Sigmoid colon (tissue), 7 donors: Measurements from ENCODE around the gene PLG. TPM values are rescaled to one million over a fixed set of nuclear protein-coding genes. Genes with fewer than 3 reads are reported as not detected.
"Not testable (repeated sequence)": the region's sequence is repeated elsewhere in the genome, so short reads cannot be mapped to it uniquely, and the experiment has no call there.

ENCODE experiments used
- DNase-seq: peaks from one replicate; pipeline ENCODE4 v3.0.0-alpha.2; 2019
- H3K27ac ChIP-seq, 4 donors: fragments of 200-600 bp; sonication (generic); one replicate each; pipeline ENCODE4 v1.5.1; 2016 to 2019; ENCODE audit warnings: mild to moderate bottlenecking in 1 of 4
- H3K27me3 ChIP-seq, 3 donors: fragments of 200-600 bp; sonication (generic); one replicate each; pipeline ENCODE4 v1.5.1; 2019; ENCODE audit warnings: mild to moderate bottlenecking in 1 of 3
- H3K36me3 ChIP-seq, 4 donors: fragments of 200-600 bp; sonication (generic); one replicate each; pipeline ENCODE4 v1.5.1; 2016 to 2019
- H3K4me1 ChIP-seq, 4 donors: fragments of 200-600 bp; sonication (generic); one replicate each; pipeline ENCODE4 v1.5.1; 2017 to 2019
- H3K4me3 ChIP-seq, 4 donors: fragments of 200-600 bp; sonication (generic); one replicate each; pipeline ENCODE4 v1.5.1; 2017 to 2019; ENCODE audit warnings: mild to moderate bottlenecking in 2 of 4, moderate library complexity in 1 of 4
- H3K9me3 ChIP-seq, 4 donors: fragments of 200-600 bp in 3 of 4; sonication (generic) in 3 of 4; one replicate each; pipeline versions ENCODE4 v1.5.1 to v1.6.1; 2013 to 2019
- CTCF ChIP-seq, 4 experiments: fragments of 450-650 bp in 3 of 4; fragments of 200-600 bp in 1 of 4; IDR thresholded peaks; one replicate each; pipeline ENCODE4 v1.5.1; 2016 to 2019; ENCODE audit warnings: antibody characterized with exemption in 4 of 4, mild to moderate bottlenecking in 3 of 4, moderate library complexity in 2 of 4
- EP300 ChIP-seq, 4 donors: sonication (generic); formaldehyde crosslinking; IDR thresholded peaks; one replicate each; pipeline ENCODE4 v1.6.1; 2017; ENCODE audit warnings: antibody characterized with exemption in 4 of 4
- POLR2A ChIP-seq, 2 donors: fragments of 450-650 bp; IDR thresholded peaks; one replicate each; pipeline ENCODE4 v1.6.1; 2016; ENCODE audit warnings: antibody characterized with exemption in 2 of 2, mild to moderate bottlenecking in 2 of 2, moderate library complexity in 2 of 2
- POLR2AphosphoS5 ChIP-seq, 4 donors: sonication (generic); formaldehyde crosslinking; IDR thresholded peaks; one replicate each; pipeline ENCODE4 v1.6.1; 2017; ENCODE audit warnings: antibody characterized with exemption in 4 of 4
- WGBS, 2 donors: extraction: QIAGEN DNeasy Blood & Tissue Kit; methylation state at CpG; one replicate each; pipeline ENCODE4 v1.1.7; 2013; 5-methylcytosine and 5-hydroxymethylcytosine counted together
- intact Hi-C: fragments of 100-400 bp; cut with DNase I; formaldehyde crosslinking; loops from one replicate; pipeline ENCODE4 v1.15.1; 2023
- polyA plus RNA-seq, 3 donors: library from polyadenylated mRNA; stranded (reverse); fragments of 200-250 nt; gene quantifications; one replicate each; pipeline ENCODE4 v1.2.3, GENCODE V29; 2013
- total RNA-seq, 4 donors: library from RNA; depleted of rRNA; stranded (reverse); fragments of >200 nt; gene quantifications; one replicate each; pipeline ENCODE4 v1.1.0, GENCODE V29; 2016
- donor health status: healthy with polysubstance abuse.
- donor health status: Bipolar disorder and iron deficiency.
- donor health status: healthy.

PLG gene
- total and polyA plus RNA-seq, 7 donors = 0.04 TPM; not detected in 6

GRCh38 chr6:160750276-160750689, 48.2 kb downstream of the PLG start:
- TF ChIP-seq EP300 (IDR thresholded peaks at IDR 0.05) = no peak
- no peak for TF ChIP-seq POLR2A (IDR thresholded peaks at IDR 0.05)
- TF ChIP-seq CTCF (IDR thresholded peaks at IDR 0.05) = no peak
- no peak for TF ChIP-seq POLR2AphosphoS5 (IDR thresholded peaks at IDR 0.05)
- H3K4me3 ChIP-seq = no peak overlapping the region
- no peak overlapping the region for H3K27ac ChIP-seq
- DNase-seq = no peak
- H3K27me3 ChIP-seq = no peaks in the 10 kb centered on the region
- H3K9me3 ChIP-seq = peaks cover 0 to 2% (median 0%) of the 10 kb centered on the region in 4 donors
- H3K4me1 ChIP-seq = no peaks in the 10 kb centered on the region
- intact Hi-C loops = no loop called here
- no peaks in the 10 kb centered on the region for H3K36me3 ChIP-seq
- WGBS, 2 donors = 34 to 36% methylated on average over 5 of the region's 5 CpGs

- H3K4me3 ChIP-seq, intact Hi-C loops, H3K36me3 ChIP-seq, DNase-seq, H3K27me3 ChIP-seq, H3K27ac ChIP-seq, H3K9me3 ChIP-seq, H3K4me1 ChIP-seq: not testable (repeated sequence)
- 70 to 74% methylated on average over 4 of the region's 4 CpGs for WGBS, 2 donors
Observed at GRCh38 chr6:160753211-160753610, 51.2 kb downstream of the PLG start.

GRCh38 chr6:160755165-160755564, 53.1 kb downstream of the PLG start:
- H3K9me3 ChIP-seq = no peaks in the 10 kb centered on the region
- H3K27ac ChIP-seq = no peak overlapping the region
- no peaks in the 10 kb centered on the region for H3K4me1 ChIP-seq
- 29 to 42% methylated on average over 2 of the region's 2 CpGs for WGBS, 2 donors
- DNase-seq = no peak
- intact Hi-C loops = no loop called here
- H3K4me3 ChIP-seq = no peak overlapping the region
- TF ChIP-seq POLR2AphosphoS5 (IDR thresholded peaks at IDR 0.05) (no peak), CTCF (IDR thresholded peaks at IDR 0.05) (no peak), POLR2A (IDR thresholded peaks at IDR 0.05) (no peak), EP300 (IDR thresholded peaks at IDR 0.05) (no peak)
- H3K36me3 ChIP-seq = no peaks in the 10 kb centered on the region
- H3K27me3 ChIP-seq = no peaks in the 10 kb centered on the region

- TF ChIP-seq CTCF (IDR thresholded peaks at IDR 0.05) = no peak
- TF ChIP-seq EP300 (IDR thresholded peaks at IDR 0.05) = no peak
- no peak for TF ChIP-seq POLR2AphosphoS5 (IDR thresholded peaks at IDR 0.05)
- no peak for TF ChIP-seq POLR2A (IDR thresholded peaks at IDR 0.05)
- WGBS, 2 donors = 97 to 98% methylated on average over 1 of the region's 1 CpG
- H3K36me3 ChIP-seq = no peaks in the 10 kb centered on the region
- DNase-seq = no peak
- intact Hi-C loops = no loop called here
- peaks cover 0 to 2% (median 0%) of the 10 kb centered on the region in 4 donors for H3K9me3 ChIP-seq
- H3K27me3 ChIP-seq = no peaks in the 10 kb centered on the region
- H3K4me1 ChIP-seq = no peaks in the 10 kb centered on the region
- no peak overlapping the region for H3K27ac ChIP-seq
- no peak overlapping the region for H3K4me3 ChIP-seq
Observed at GRCh38 chr6:160756021-160756420, 54.0 kb downstream of the PLG start.

GRCh38 chr6:160756871-160757270, 54.8 kb downstream of the PLG start:
- Histone ChIP-seq H3K4me1 (no peaks in the 10 kb centered on the region), H3K4me3 (no peak overlapping the region), H3K27ac (no peak overlapping the region), H3K9me3 (peaks cover 0 to 2% (median 0%) of the 10 kb centered on the region in 4 donors), H3K36me3 (no peaks in the 10 kb centered on the region), H3K27me3 (no peaks in the 10 kb centered on the region)
- TF ChIP-seq CTCF (IDR thresholded peaks at IDR 0.05) (no peak), POLR2A (IDR thresholded peaks at IDR 0.05) (no peak), POLR2AphosphoS5 (IDR thresholded peaks at IDR 0.05) (no peak)
- DNase-seq = no peak
- intact Hi-C loops = no loop called here
- 74 to 86% methylated on average over 4 of the region's 4 CpGs for WGBS, 2 donors
